GM23338 (cell line): ENCODE data around the gene WDR19. TPM values are rescaled to one million over a fixed set of nuclear protein-coding genes. Genes with fewer than 3 reads are reported as not detected.

ENCODE experiments used
- ATAC-seq: fragments of 200-7000 bp; cut with Tn5 transposase; 3 replicates; pipeline ENCODE4 v1.9.1; 2020
- DNase-seq: peaks from one replicate; pipeline ENCODE4 v3.0.0-alpha.2; 2015; ENCODE audit warnings: low spot score
- H2AFZ ChIP-seq: fragments of 200-600 bp; sonication (generic); 2 replicates; pipeline ENCODE4 v1.8.0; 2016; ENCODE audit warnings: antibody characterized with exemption, mild to moderate bottlenecking, moderate library complexity
- H3F3A ChIP-seq: fragments of 200-600 bp; sonication (generic); replicated peaks from 2 replicates; pipeline ENCODE4 v1.8.0; 2017; ENCODE audit warnings: antibody characterized with exemption, mixed run types, low read depth
- H3K27ac ChIP-seq: fragments of 200-600 bp; sonication (generic); 2 replicates; pipeline ENCODE4 v1.6.1; 2016; ENCODE audit warnings: low read depth
- H3K27me3 ChIP-seq: fragments of 200-600 bp; sonication (generic); 2 replicates; pipeline ENCODE4 v1.8.0; 2016; ENCODE audit warnings: mild to moderate bottlenecking, mixed run types, moderate library complexity; ENCODE audit not compliant: insufficient read depth
- H3K36me3 ChIP-seq: fragments of 200-600 bp; sonication (generic); 2 replicates; pipeline ENCODE4 v1.8.0; 2016; ENCODE audit warnings: mild to moderate bottlenecking; ENCODE audit not compliant: insufficient read depth
- H3K4me1 ChIP-seq: fragments of 200-600 bp; sonication (generic); 2 replicates; pipeline ENCODE4 v1.8.0; 2016; ENCODE audit warnings: mild to moderate bottlenecking, moderate library complexity; ENCODE audit not compliant: insufficient read depth
- H3K4me2 ChIP-seq: fragments of 200-600 bp; sonication (generic); 2 replicates; pipeline ENCODE4 v1.7.1; 2017; ENCODE audit warnings: mixed run types
- H3K4me3 ChIP-seq: fragments of 200-600 bp; sonication (generic); 2 replicates; pipeline ENCODE4 v1.6.1; 2016; ENCODE audit warnings: mixed run types
- H3K79me2 ChIP-seq: fragments of 200-600 bp; sonication (generic); replicated peaks from 2 replicates; pipeline ENCODE4 v1.8.0; 2017; ENCODE audit warnings: mild to moderate bottlenecking; ENCODE audit not compliant: insufficient read depth
- H3K9me2 ChIP-seq: fragments of 200-600 bp; sonication (generic); 2 replicates; pipeline ENCODE4 v1.8.0; 2017; ENCODE audit not compliant: insufficient read depth
- H4K20me1 ChIP-seq: fragments of 200-600 bp; sonication (generic); replicated peaks from 2 replicates; pipeline ENCODE4 v1.8.0; 2017; ENCODE audit warnings: mild to moderate bottlenecking; ENCODE audit not compliant: insufficient read depth
- H3K27ac Mint-ChIP-seq: 2 replicates; pipeline ENCODE4 v1.8.0; 2020; ENCODE audit warnings: inconsistent platforms, mild to moderate bottlenecking, moderate library complexity, mixed read lengths
- H3K27me3 Mint-ChIP-seq: 3 replicates; pipeline ENCODE4 v1.8.0; 2022; ENCODE audit warnings: low read depth, mild to moderate bottlenecking, moderate library complexity, mixed read lengths, inconsistent platforms; ENCODE audit not compliant: insufficient read depth, poor library complexity
- H3K36me3 Mint-ChIP-seq: 3 replicates; pipeline ENCODE4 v1.8.0; 2021; ENCODE audit warnings: low read depth, mild to moderate bottlenecking, inconsistent platforms, moderate library complexity, mixed read lengths
- H3K4me1 Mint-ChIP-seq: 3 replicates; pipeline ENCODE4 v1.8.0; 2020; ENCODE audit warnings: mild to moderate bottlenecking, inconsistent platforms, mixed read lengths
- H3K4me3 Mint-ChIP-seq: 3 replicates; pipeline ENCODE4 v1.8.0; 2021; ENCODE audit warnings: moderate library complexity, mild to moderate bottlenecking, inconsistent platforms, mixed read lengths
- H3K9me3 Mint-ChIP-seq: 3 replicates; pipeline ENCODE4 v1.8.0; 2020; ENCODE audit warnings: moderate library complexity, mild to moderate bottlenecking, inconsistent platforms, mixed read lengths
- CREB1 ChIP-seq: fragments of 250-450 bp; sonication (Bioruptor Pico); IDR thresholded peaks from 2 replicates; pipeline ENCODE4 v1.5.0; 2020; ENCODE audit warnings: low read depth, mild to moderate bottlenecking, moderate library complexity
- EZH2phosphoT487 ChIP-seq: fragments of 200-600 bp; sonication (generic); IDR thresholded peaks from one replicate; pipeline ENCODE4 v1.8.1; 2018; ENCODE audit warnings: antibody characterized with exemption; ENCODE audit not compliant: unreplicated experiment
- JUNB ChIP-seq: IDR thresholded peaks from one replicate; pipeline ENCODE4 v1.6.1; 2016; ENCODE audit warnings: antibody characterized with exemption; ENCODE audit not compliant: unreplicated experiment
- ZNF462 ChIP-seq: fragments of 250-450 bp; sonication (Bioruptor Pico); IDR thresholded peaks from 2 replicates; pipeline ENCODE4 v1.5.0; 2020; ENCODE audit warnings: mild to moderate bottlenecking, moderate library complexity
- polyA plus RNA-seq: library from polyadenylated mRNA; unstranded; fragments of >200 nt; fragmentation: Nextera tagmentation; extraction: Ambion mirVana; gene quantifications from 2 replicates; pipeline ENCODE4 v1.2.1, GENCODE V29; 2016
- total RNA-seq: library from RNA; depleted of rRNA; stranded (reverse); fragments of >200 nt; shearing (Covaris generic); gene quantifications from 2 replicates; pipeline ENCODE4 v1.2.3, GENCODE V29; 2014

WDR19 gene
- total and polyA plus RNA-seq, 2 experiments from 2014 or later, result 17.2 to 23.7 TPM

GRCh38 chr4:39255871-39256270 is 73.5 kb downstream of the WDR19 start (continued):
- TF ChIP-seq ZNF462 (CRISPR knock-in tag) (no peak), JUNB (no peak), CREB1 (CRISPR knock-in tag) (no peak)

- Mint-ChIP-seq H3K36me3 (peaks cover 9% of the 10 kb centered on the region), H3K4me1 (peaks cover 5% of the 10 kb centered on the region; the same call in 2 of the 3 replicates), H3K27ac (no peak overlapping the region; the same call in 1 of the 2 replicates), H3K27me3 (no peaks in the 10 kb centered on the region), H3K4me3 (no peak overlapping the region), H3K9me3 (no peaks in the 10 kb centered on the region)
- no peak overlapping the region for H2AFZ ChIP-seq
- no peaks in the 10 kb centered on the region for H3K36me3 ChIP-seq
- H4K20me1 ChIP-seq, result no peaks in the 10 kb centered on the region
- H3K27ac ChIP-seq, result no peak overlapping the region
- no peaks in the 10 kb centered on the region for H3K27me3 ChIP-seq
- H3F3A ChIP-seq, result no peaks in the 10 kb centered on the region
- DNase-seq (no peak), ATAC-seq (no peak)
- no peak overlapping the region for H3K4me3 ChIP-seq
- TF ChIP-seq JUNB (no peak), EZH2phosphoT487 (no peak)
- no peak overlapping the region for H3K4me2 ChIP-seq
- H3K4me1 ChIP-seq, result peaks cover 8% of the 10 kb centered on the region
- no peaks in the 10 kb centered on the region for H3K9me2 ChIP-seq
- no peaks in the 10 kb centered on the region for H3K79me2 ChIP-seq
These were observed 74.1 kb downstream of the WDR19 start for GRCh38 chr4:39256436-39256835.
